ENCODE measurements around the gene C2orf68.

- TF ChIP-seq, protein P1, sequence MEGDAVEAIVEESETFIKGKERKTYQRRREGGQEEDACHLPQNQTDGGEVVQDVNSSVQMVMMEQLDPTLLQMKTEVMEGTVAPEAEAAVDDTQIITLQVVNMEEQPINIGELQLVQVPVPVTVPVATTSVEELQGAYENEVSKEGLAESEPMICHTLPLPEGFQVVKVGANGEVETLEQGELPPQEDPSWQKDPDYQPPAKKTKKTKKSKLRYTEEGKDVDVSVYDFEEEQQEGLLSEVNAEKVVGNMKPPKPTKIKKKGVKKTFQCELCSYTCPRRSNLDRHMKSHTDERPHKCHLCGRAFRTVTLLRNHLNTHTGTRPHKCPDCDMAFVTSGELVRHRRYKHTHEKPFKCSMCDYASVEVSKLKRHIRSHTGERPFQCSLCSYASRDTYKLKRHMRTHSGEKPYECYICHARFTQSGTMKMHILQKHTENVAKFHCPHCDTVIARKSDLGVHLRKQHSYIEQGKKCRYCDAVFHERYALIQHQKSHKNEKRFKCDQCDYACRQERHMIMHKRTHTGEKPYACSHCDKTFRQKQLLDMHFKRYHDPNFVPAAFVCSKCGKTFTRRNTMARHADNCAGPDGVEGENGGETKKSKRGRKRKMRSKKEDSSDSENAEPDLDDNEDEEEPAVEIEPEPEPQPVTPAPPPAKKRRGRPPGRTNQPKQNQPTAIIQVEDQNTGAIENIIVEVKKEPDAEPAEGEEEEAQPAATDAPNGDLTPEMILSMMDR (conservative IDR thresholded peaks at IDR 0.05; ENCODE audit: low read depth, low read length): no peak
- TF ChIP-seq EZH2 (IDR thresholded peaks at IDR 0.05; ENCODE audit: low read length, unreplicated experiment) (no peak), EZH2phosphoT487 (IDR thresholded peaks at IDR 0.05; ENCODE audit: borderline replicate concordance, low read length) (no peak)
Observed at GRCh38 chr2:85646166-85646565, 34.3 kb upstream of the C2orf68 start.
